ENCODE measurements around the gene EML1.

- no peak for TF ChIP-seq CTCF (conservative IDR thresholded peaks at IDR 0.05; ENCODE audit: low read depth, low read length)
- no peak for TF ChIP-seq EZH2 (IDR thresholded peaks at IDR 0.05; ENCODE audit: low read length, unreplicated experiment)
Measured at GRCh38 chr14:99980299-99980698, 187.1 kb downstream of the EML1 start.

Data from PC-3 (cell line).